Loucy (cell line): ENCODE results near the gene BPI.

ENCODE experiments used
- CTCF ChIP-seq: fragments of 200-600 bp; sonication (generic); conservative IDR thresholded peaks from 2 replicates; pipeline ENCODE4 v1.5.1; 2014; ENCODE audit warnings: mild to moderate bottlenecking, antibody characterized with exemption, low read length
- EZH2phosphoT487 ChIP-seq: fragments of 200-600 bp; IDR thresholded peaks from 2 replicates; pipeline ENCODE4 v1.6.1; 2018; ENCODE audit warnings: antibody characterized with exemption, mild to moderate bottlenecking, moderate library complexity, borderline replicate concordance

GRCh38 chr20:38295811-38296210 lies 8.1 kb upstream of the BPI start:
- no peak for TF ChIP-seq CTCF
- no peak for TF ChIP-seq EZH2phosphoT487
